ENCODE measurements around the gene METRNL. TPM values are rescaled to one million over a fixed set of nuclear protein-coding genes. Genes with fewer than 3 reads are reported as not detected.
"Not testable (repeated sequence)": the region's sequence is repeated elsewhere in the genome, so short reads cannot be mapped to it uniquely, and the experiment has no call there.

Gene METRNL
- total RNA-seq, 1 donor from 2014 or later: 47.1 TPM

GRCh38 chr17:83118071-83118841 is 38.8 kb downstream of the METRNL start:
- no peak for TF ChIP-seq CTCF (IDR thresholded peaks at IDR 0.05; ENCODE audit: partially characterized antibody, unreplicated experiment)
- Mint-ChIP-seq H3K27me3 (ENCODE audit: unreplicated experiment) (peaks cover 5% of the 10 kb centered on the region), H3K9me3 (ENCODE audit: unreplicated experiment) (peaks cover 15% of the 10 kb centered on the region), H3K4me1 (ENCODE audit: low read depth, unreplicated experiment) (peaks cover 19% of the 10 kb centered on the region), H3K36me3 (ENCODE audit: unreplicated experiment) (peaks cover 6% of the 10 kb centered on the region), H3K27ac (ENCODE audit: unreplicated experiment) (peak overlapping the region; percentile 71), H3K4me3 (ENCODE audit: unreplicated experiment) (no peak overlapping the region)
- peak; percentile 10 for DNase-seq

- Mint-ChIP-seq H3K27ac (ENCODE audit: unreplicated experiment) (no peak overlapping the region), H3K4me3 (ENCODE audit: unreplicated experiment) (peak overlapping the region; percentile 84)
- peak; percentile 23 for DNase-seq
These were observed 40.8 kb downstream of the METRNL start for GRCh38 chr17:83119987-83120864.

GRCh38 chr17:83121473-83121872 is 42.1 kb downstream of the METRNL start:
- Mint-ChIP-seq H3K36me3 (ENCODE audit: unreplicated experiment) (peaks cover 12% of the 10 kb centered on the region), H3K4me3 (ENCODE audit: unreplicated experiment) (peak overlapping the region; percentile 63), H3K9me3 (ENCODE audit: unreplicated experiment) (peaks cover 12% of the 10 kb centered on the region), H3K4me1 (ENCODE audit: low read depth, unreplicated experiment) (peaks cover 19% of the 10 kb centered on the region)
- not testable (repeated sequence) for H3K27ac Mint-ChIP-seq (ENCODE audit: unreplicated experiment); DNase-seq; H3K27me3 Mint-ChIP-seq (ENCODE audit: unreplicated experiment)

More at GRCh38 chr17:83119987-83120864, 40.8 kb downstream of the METRNL start:
- Mint-ChIP-seq H3K4me1 (ENCODE audit: low read depth, unreplicated experiment) (peaks cover 19% of the 10 kb centered on the region), H3K27me3 (ENCODE audit: unreplicated experiment) (peaks cover 5% of the 10 kb centered on the region), H3K36me3 (ENCODE audit: unreplicated experiment) (peaks cover 12% of the 10 kb centered on the region), H3K9me3 (ENCODE audit: unreplicated experiment) (peaks cover 11% of the 10 kb centered on the region)
- no peak for TF ChIP-seq CTCF (IDR thresholded peaks at IDR 0.05; ENCODE audit: partially characterized antibody, unreplicated experiment)

GRCh38 chr17:83121921-83122820 is 42.8 kb downstream of the METRNL start:
- H3K4me3 Mint-ChIP-seq (ENCODE audit: unreplicated experiment): peak overlapping the region; percentile 63
- peaks cover 19% of the 10 kb centered on the region for H3K4me1 Mint-ChIP-seq (ENCODE audit: low read depth, unreplicated experiment)
- no peak overlapping the region for H3K27ac Mint-ChIP-seq (ENCODE audit: unreplicated experiment)
- peaks cover 14% of the 10 kb centered on the region for H3K9me3 Mint-ChIP-seq (ENCODE audit: unreplicated experiment)
- peaks cover 12% of the 10 kb centered on the region for H3K36me3 Mint-ChIP-seq (ENCODE audit: unreplicated experiment)
- peaks cover 5% of the 10 kb centered on the region for H3K27me3 Mint-ChIP-seq (ENCODE audit: unreplicated experiment)
- no peak for DNase-seq
- TF ChIP-seq CTCF (IDR thresholded peaks at IDR 0.05; ENCODE audit: partially characterized antibody, unreplicated experiment): no peak

- Mint-ChIP-seq H3K36me3 (ENCODE audit: unreplicated experiment) (peaks cover 12% of the 10 kb centered on the region), H3K4me1 (ENCODE audit: low read depth, unreplicated experiment) (peaks cover 19% of the 10 kb centered on the region), H3K9me3 (ENCODE audit: unreplicated experiment) (peaks cover 12% of the 10 kb centered on the region), H3K4me3 (ENCODE audit: unreplicated experiment) (no peak overlapping the region), H3K27me3 (ENCODE audit: unreplicated experiment) (peaks cover 7% of the 10 kb centered on the region), H3K27ac (ENCODE audit: unreplicated experiment) (no peak overlapping the region)
- DNase-seq: no peak
- TF ChIP-seq CTCF (IDR thresholded peaks at IDR 0.05; ENCODE audit: partially characterized antibody, unreplicated experiment): no peak
These were observed 43.4 kb downstream of the METRNL start for GRCh38 chr17:83122834-83123233.

Data from glutamatergic neuron (in vitro differentiated cells).